NCI-H2081 treated with DMSO at 0.1 percent for 48 hours (cell line): ENCODE data around the gene ALOX12.
A peak's percentile ranks its signal among the peaks of the same experiment; 100 is the strongest.

Source experiments
- DNase-seq: peaks from one replicate; lab custom pipeline; 2025; lab: John Stamatoyannopoulos, UW

The ALOX12 gene

GRCh38 chr17:7001318-7001961 is 5.6 kb downstream of the ALOX12 start:
- no peak for DNase-seq

DNA sequence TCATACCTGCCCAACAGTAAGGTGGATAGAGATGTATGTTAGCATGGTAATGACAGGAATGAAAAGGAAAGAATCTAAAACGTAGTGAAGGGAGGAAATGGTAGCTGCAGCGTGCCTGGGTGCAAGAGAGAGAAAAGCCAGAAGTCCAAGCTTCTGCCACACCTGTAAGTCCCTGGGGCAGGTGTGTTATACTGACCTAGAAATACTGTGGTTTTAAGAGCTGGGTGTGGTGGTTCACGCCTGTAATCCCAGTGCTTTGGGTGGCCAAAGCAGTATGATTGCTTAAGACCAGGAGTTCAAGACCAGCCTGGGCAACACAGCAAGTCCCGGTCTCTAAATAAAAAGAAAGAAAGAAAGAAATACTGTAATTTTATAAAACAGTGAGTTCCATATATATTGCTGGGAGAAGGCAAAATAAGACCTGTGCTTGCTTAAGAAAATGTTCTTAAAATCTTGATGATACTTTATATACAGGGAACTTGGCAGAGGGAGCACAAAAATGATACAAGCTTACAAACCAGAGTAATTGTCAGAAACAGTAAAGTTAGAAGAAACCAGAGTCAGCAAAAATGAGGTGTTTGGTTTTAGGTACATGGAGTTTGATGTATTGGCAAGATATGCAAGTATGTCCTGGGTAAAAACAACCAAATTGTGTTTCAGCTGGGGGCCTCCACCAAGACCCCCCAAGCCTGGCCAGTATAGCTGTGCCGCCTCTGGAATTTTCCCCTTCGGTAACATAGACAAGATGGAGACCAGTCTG is 6.6 kb downstream of the ALOX12 start:
- no peak for DNase-seq

DNA sequence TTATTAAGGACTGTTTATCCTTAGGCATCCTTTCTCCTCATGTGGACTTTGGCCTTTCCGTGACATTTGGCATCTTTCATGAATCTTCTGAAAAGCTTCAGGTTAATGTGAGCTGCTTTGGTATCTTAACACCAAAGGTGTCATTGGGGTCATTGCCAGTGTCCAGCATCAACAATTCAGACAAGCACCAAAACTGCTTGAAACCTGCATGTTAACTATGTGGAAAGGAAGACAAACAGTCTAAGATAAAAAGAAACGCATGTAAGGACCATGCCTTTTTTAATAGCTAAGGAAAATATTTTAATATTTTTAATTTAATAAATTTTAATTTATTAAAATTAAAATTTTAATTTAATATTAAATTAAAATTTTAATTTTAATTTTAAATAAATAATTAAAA is 7.9 kb downstream of the ALOX12 start:
- no peak for DNase-seq

GRCh38 chr17:7004398-7005253 is 8.8 kb downstream of the ALOX12 start:
- DNase-seq, result peak; percentile 11

- no peak for DNase-seq
These were observed 9.9 kb downstream of the ALOX12 start for GRCh38 chr17:7005716-7006115.

GRCh38 chr17:7007143-7007542 is 11.3 kb downstream of the ALOX12 start:
- DNase-seq, result no peak

DNA sequence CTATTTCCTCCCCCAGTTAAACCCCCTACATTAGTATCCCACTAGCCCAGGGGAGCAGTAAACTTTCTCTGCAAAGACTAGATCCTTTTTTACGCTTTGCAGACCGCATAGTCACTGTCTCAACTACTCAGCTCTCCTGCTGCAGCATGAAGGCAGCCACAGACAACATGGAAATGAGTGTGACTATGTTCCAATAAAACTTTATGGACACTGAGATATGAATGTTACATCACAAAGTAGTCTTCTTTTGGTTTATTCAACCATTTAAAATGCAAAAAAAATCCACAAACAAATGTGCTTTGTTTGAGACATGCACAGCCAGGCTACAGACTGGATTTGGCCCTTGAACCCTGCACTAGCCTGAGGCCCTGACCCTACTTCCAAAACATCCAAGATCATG is 14.7 kb downstream of the ALOX12 start:
- no peak for DNase-seq

DNA sequence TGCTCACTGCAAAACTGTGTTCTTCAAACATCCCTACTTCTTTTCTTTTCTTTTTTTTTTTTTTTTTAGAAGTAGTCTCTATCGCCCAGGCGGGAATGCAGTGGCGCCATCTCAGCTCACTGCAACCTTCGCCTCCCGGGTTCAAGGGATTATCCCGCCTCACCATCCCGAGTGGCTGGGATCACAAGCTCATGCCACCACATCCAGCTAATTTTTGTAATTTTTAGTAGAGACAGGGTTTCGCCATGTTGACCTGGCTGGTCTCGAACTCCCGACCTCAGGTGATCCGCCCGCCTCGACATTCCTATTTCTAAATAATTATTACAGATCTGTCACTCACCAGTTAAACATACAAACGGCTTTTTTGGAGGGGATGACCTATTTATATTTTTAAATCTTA is 15.6 kb downstream of the ALOX12 start:
- no peak for DNase-seq

GRCh38 chr17:7011942-7012254 is 16.0 kb downstream of the ALOX12 start:
- DNase-seq, result no peak

GRCh38 chr17:7014261-7014994 is 18.6 kb downstream of the ALOX12 start:
- DNase-seq, result peak; percentile 41

DNA sequence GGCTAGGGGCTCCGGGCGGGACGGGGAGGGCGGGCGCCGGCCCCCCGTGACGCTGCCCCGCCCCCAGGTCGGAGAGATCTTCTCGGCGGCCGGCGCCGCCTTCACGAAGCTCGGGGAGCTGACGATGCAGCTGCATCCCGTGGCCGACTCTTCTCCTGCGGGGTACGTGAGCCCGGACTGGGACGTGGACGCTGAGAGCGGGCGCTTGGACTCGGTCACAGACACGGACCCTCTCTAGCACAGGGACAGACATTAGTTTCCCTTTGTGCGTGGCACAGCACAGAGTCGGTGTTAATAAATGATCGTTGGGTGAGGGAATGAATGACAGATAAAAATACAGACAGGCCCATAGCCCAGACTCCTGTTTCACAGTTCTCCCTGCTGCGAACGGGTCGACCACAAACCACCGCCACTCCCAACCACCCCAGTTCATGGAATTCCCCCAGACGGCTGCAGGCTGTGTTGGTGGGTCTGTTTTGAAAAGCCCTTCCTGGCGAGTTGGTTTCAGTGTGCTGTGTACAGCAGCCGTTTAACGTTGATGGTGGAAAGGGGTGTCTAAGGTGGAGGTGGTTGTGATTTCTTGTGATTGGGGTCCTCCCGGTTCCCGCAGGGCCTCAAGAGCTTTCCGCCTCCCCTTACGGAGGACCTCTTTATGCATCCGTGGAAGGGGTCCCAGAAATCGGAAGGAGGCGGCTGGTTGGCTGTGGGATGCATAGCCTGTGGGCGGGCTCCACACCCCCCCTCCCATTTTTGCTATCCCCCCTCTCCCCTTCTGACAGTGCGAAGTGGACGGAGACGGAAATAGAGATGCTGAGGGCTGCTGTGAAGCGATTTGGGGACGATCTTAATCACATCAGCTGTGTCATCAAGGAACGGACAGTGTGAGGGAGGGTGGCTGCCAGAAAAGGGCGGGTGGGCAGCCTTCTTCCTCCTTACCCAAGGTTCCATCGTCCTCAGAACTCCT is 19.4 kb downstream of the ALOX12 start:
- DNase-seq, result no peak

- no peak for DNase-seq
These were observed 20.6 kb downstream of the ALOX12 start for GRCh38 chr17:7016418-7016817.

DNA sequence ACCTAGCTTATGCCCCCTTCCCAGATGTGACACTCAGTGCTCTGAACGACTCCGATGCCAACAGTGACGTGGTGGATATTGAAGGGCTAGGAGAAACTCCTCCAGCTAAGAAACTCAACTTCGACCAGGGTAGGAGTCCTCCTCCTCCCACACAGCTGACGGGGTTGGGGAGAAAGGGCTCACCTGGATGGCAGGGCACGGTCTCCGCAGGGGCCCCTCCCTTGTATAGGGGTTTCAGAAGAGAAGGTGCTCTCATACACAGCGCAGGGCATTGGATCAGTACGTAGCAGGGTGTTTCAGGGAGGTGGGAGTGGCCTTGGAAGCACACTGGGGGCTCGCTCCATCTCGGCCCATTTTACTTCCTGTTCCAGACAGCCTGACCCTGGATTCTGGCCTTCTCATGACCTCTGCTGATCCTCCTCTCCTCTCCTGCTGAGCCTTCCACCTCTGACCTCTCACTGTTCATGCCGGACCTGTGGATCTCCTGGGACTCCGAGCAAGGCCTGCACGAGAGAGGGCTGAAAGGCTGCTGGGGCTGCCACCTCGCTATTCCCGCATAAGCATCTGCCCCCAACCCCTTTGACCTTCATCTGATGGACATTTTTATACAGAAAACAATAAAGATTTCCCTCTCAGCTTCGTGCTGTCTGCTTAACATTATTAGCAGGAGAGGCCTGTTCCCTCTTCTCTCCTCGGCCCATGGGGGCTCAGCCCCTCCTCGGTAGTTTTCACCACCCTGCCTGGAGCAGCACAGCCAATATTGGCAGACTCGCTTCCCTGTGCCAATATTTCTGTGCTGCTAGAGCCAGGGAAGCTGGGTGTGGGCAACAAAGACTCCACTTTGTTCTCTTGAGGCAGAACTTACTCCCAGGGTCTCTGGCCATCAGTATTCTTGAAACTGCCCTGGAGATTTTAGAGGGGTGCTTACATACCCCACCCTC is 21.3 kb downstream of the ALOX12 start:
- no peak for DNase-seq

GRCh38 chr17:7017827-7018200 is 22.0 kb downstream of the ALOX12 start:
- DNase-seq, result no peak

GRCh38 chr17:7018331-7018964 is 22.6 kb downstream of the ALOX12 start:
- DNase-seq, result no peak

- no peak for DNase-seq
These were observed 23.5 kb downstream of the ALOX12 start for GRCh38 chr17:7019367-7019766.

GRCh38 chr17:7019839-7020519 is 24.1 kb downstream of the ALOX12 start:
- DNase-seq, result no peak

DNA sequence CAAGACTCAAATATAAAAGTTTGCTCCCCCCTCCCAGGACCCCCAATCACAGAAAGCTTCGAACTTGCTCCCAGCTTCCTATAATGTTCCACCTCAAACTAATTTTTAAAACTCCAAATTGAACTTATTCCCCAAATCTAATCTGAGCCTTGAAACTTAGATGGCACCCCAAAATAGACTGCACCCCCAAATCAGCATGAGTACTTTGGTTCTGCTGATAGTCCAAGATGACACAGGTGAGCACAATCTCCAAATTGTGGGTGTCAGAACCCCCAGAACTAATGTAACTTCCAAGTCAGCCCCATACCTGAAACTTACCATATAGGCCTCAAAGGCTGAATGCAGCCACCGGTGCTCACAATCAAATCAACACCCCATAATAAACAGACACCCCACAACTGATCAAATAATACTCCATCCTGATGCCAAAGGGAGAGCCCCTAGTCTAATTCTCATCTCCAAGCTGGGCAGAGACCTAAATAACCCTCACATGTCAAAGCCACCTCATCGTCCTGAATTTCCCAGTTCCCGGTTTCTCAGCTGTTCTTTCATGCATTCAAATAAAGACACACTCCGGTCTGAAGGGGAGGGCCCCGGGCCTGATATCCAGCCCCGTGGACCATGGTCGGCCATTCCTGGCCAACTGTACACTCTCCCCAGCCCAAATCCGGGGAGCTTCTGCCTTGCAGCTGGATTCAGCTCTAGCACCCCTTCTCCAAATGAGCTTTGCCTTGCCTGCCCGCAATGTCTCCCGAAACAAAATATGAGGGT is 25.2 kb downstream of the ALOX12 start:
- DNase-seq, result no peak
